Uterus (tissue), 4 donors: ENCODE data around the gene ATP6V0E1. TPM values are rescaled to one million over a fixed set of nuclear protein-coding genes. Genes with fewer than 3 reads are reported as not detected.
"Not testable (repeated sequence)": the region's sequence is repeated elsewhere in the genome, so short reads cannot be mapped to it uniquely, and the experiment has no call there.

ENCODE experiments used
- DNase-seq, 2 donors: peaks; one replicate each; pipeline ENCODE4 v3.0.0-alpha.2; 2019 to 2020
- H3K27ac ChIP-seq, 2 donors: fragments of 200-600 bp; sonication (generic); 1 replicate in 1 of 2; 2 replicates in 1 of 2; pipeline ENCODE4 v1.5.1; 2016 to 2018
- H3K27me3 ChIP-seq, 2 donors: fragments of 200-600 bp; sonication (generic); one replicate each; pipeline ENCODE4 v1.5.1; 2018 to 2019; ENCODE audit warnings: control low read depth in 1 of 2
- H3K36me3 ChIP-seq, 2 donors: fragments of 200-600 bp; sonication (generic); one replicate each; pipeline ENCODE4 v1.5.1; 2019; ENCODE audit warnings: control low read depth in 1 of 2
- H3K4me1 ChIP-seq, 2 donors: fragments of 200-600 bp; sonication (generic); one replicate each; pipeline ENCODE4 v1.5.1; 2018 to 2019; ENCODE audit warnings: control low read depth in 1 of 2
- H3K4me3 ChIP-seq, 2 donors: fragments of 200-600 bp; sonication (generic); 1 replicate in 1 of 2; 2 replicates in 1 of 2; pipeline ENCODE4 v1.5.1; 2018 to 2019; ENCODE audit warnings: mild to moderate bottlenecking in 1 of 2
- H3K9me3 ChIP-seq, 2 donors: fragments of 200-600 bp; sonication (generic); one replicate each; pipeline ENCODE4 v1.5.1; 2019; ENCODE audit warnings: control low read depth in 1 of 2
- POLR2A ChIP-seq, 2 donors: fragments of 450-650 bp; IDR thresholded peaks; one replicate each; pipeline ENCODE4 v1.6.1; 2016; ENCODE audit warnings: antibody characterized with exemption in 2 of 2, mild to moderate bottlenecking in 1 of 2, moderate library complexity in 1 of 2
- intact Hi-C: fragments of 100-400 bp; cut with DNase I; formaldehyde crosslinking; loops from one replicate; pipeline ENCODE4 v1.15.1; 2023; ENCODE audit warnings: low total_unique reads
- total RNA-seq, 4 donors: library from RNA; depleted of rRNA in 3 of 4; stranded (reverse); fragments of >200 nt in 3 of 4; gene quantifications; one replicate each; pipeline versions ENCODE4 v1.1.0 to v1.2.4, GENCODE V29; 2014 to 2023
- TF ChIP-seq, protein P1 (sequence below), 4 experiments: fragments of 200-600 bp in 2 of 4; fragments of 450-650 bp in 2 of 4; sonication (generic) in 2 of 4; IDR thresholded peaks; one replicate each; pipeline ENCODE4 v1.5.1; 2016 to 2019; ENCODE audit warnings: antibody characterized with exemption in 4 of 4, mild to moderate bottlenecking in 2 of 4, moderate library complexity in 1 of 4
- donor health status: DM: yes; HTN: yes; CAD: no.

The ATP6V0E1 gene
- total RNA-seq, 4 donors from 2014 or later: 75.6 to 159 (median 137) TPM

DNA sequence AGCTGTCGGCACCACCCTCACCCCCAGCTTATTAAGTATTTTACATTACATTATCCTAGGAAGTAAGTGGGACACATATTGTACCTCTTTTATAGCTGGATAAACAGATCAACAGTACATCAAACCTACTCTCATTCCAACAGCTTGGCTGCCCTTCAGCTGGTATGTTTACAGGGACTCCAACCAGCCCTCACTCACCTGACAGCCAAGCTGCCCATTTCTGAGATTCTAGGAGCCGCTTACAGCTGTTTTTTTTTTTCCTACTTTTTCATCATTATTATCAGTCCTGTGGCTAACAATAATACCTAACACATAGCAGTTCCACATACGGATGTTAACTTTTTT lies 59.2 kb downstream of the ATP6V0E1 start:
- DNase-seq: no peak
- Histone ChIP-seq H3K27me3 (no peaks in the 10 kb centered on the region), H3K9me3 (no peaks in the 10 kb centered on the region), H3K36me3 (no peaks in the 10 kb centered on the region), H3K27ac (no peak overlapping the region), H3K4me3 (no peak overlapping the region), H3K4me1 (no peaks in the 10 kb centered on the region)
- no peak for TF ChIP-seq POLR2A (IDR thresholded peaks at IDR 0.05)
- TF ChIP-seq, protein P1, sequence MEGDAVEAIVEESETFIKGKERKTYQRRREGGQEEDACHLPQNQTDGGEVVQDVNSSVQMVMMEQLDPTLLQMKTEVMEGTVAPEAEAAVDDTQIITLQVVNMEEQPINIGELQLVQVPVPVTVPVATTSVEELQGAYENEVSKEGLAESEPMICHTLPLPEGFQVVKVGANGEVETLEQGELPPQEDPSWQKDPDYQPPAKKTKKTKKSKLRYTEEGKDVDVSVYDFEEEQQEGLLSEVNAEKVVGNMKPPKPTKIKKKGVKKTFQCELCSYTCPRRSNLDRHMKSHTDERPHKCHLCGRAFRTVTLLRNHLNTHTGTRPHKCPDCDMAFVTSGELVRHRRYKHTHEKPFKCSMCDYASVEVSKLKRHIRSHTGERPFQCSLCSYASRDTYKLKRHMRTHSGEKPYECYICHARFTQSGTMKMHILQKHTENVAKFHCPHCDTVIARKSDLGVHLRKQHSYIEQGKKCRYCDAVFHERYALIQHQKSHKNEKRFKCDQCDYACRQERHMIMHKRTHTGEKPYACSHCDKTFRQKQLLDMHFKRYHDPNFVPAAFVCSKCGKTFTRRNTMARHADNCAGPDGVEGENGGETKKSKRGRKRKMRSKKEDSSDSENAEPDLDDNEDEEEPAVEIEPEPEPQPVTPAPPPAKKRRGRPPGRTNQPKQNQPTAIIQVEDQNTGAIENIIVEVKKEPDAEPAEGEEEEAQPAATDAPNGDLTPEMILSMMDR (IDR thresholded peaks at IDR 0.05): no peak
- intact Hi-C loops: no loop called here

DNA sequence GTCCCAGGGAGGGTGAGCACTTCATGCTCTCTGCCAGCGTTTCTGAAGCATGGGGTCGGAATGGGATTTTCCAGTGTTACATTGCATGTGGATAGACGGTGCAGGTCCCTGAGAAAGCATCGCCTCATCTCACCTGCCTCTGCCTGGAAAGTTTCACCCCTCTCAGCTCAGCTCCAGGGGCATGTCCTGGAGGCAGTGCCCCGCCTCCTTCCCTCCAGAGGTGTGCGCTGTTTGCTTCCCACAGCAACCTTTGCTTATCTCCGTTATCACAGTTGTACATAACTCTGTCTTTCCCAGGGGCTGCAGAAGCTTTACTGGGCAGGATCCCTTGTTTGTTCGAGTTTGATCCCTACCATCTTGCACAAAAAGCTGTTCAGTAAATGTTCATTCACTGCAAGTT lies 61.9 kb downstream of the ATP6V0E1 start:
- intact Hi-C loops: no loop called here
- TF ChIP-seq, protein P1 (IDR thresholded peaks at IDR 0.05): no peak
- TF ChIP-seq POLR2A (IDR thresholded peaks at IDR 0.05): no peak
- H3K27ac ChIP-seq: no peak overlapping the region
- H3K9me3 ChIP-seq: no peaks in the 10 kb centered on the region
- H3K4me1 ChIP-seq: no peaks in the 10 kb centered on the region
- no peaks in the 10 kb centered on the region for H3K27me3 ChIP-seq
- no peaks in the 10 kb centered on the region for H3K36me3 ChIP-seq
- no peak for DNase-seq
- H3K4me3 ChIP-seq: no peak overlapping the region

DNA sequence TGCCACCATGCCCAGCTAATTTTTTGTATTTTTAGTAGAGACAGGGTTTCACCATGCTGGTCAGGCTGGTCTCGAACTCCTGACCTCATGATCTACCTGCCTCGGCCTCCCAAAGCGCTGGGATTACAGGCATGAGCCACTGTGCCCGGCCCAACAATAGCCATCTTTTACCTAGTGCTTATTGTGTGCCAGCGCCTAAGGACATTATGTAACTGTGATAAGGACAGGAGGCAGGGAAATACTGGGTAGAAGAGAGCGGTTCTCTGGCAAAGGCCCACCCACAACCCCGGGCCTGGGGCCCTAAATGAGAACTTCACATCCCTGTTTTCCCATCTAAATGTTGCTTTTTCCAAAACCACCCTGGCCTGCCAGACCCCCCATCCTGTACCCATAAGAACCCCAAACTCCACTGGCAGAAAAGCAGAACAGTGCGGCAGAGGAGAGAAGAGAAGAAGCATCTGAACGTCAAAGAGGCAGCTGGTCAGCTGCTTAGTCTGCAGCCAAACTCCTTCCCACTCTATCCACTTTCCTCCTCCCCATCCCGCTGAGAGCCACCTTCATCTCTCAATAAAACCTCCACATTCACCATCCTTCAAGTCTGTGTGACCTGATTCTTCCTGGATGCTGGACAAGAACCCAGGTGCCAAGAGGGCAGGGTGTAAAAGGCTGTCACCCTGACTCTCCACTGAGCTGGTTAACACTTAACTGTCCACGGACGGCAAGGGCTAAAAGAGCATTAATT lies 63.7 kb downstream of the ATP6V0E1 start:
- H3K9me3 ChIP-seq, H3K27me3 ChIP-seq, H3K4me1 ChIP-seq, H3K4me3 ChIP-seq, H3K36me3 ChIP-seq, intact Hi-C loops, H3K27ac ChIP-seq, DNase-seq: not testable (repeated sequence)

DNA sequence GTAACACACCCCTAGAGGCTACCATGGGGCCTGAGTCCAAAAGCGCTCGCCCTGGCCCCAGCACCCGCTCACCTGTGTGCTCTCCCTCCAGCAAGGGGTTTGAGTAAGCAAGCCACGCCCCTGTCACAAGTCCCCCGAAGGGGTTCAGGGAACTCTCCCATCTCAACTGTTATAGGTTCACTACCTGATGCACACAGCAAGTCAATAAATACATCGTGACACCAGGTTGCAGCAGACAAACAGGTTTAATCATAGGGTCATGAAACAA lies 64.2 kb downstream of the ATP6V0E1 start:
- H3K9me3 ChIP-seq: no peaks in the 10 kb centered on the region
- TF ChIP-seq, protein P1 (IDR thresholded peaks at IDR 0.05): no peak
- no peak for TF ChIP-seq POLR2A (IDR thresholded peaks at IDR 0.05)
- H3K27me3 ChIP-seq: no peaks in the 10 kb centered on the region
- DNase-seq: no peak
- no peaks in the 10 kb centered on the region for H3K36me3 ChIP-seq
- intact Hi-C loops: no loop called here
- no peak overlapping the region for H3K27ac ChIP-seq
- H3K4me1 ChIP-seq: no peaks in the 10 kb centered on the region
- H3K4me3 ChIP-seq: no peak overlapping the region

DNA sequence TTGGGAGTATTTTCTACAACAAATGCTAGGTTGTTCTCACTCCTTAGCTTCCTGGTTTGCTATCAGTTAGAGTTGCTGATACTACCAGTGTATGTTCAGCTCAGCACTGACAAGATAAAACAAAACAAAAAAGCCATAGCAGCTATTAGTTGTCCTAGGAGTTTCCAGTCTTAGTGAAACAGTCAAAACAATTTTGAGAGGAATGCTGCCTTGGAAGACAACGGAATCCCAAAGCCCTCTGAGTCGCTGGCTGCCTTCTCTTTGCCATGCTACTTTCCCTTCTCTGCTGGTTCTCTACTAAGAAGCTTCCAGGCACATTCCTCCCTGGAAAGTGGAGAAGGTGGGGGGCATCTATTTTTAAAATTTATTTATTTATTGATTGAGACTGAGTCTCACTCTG lies 67.2 kb downstream of the ATP6V0E1 start:
- no peak overlapping the region for H3K27ac ChIP-seq
- no peak for DNase-seq
- no peaks in the 10 kb centered on the region for H3K9me3 ChIP-seq
- no peaks in the 10 kb centered on the region for H3K36me3 ChIP-seq
- no peaks in the 10 kb centered on the region for H3K4me1 ChIP-seq
- intact Hi-C loops: loop anchor here (10.0 kb wide), 1 partner anchor 66 kb away; the partner anchor contains the start of gene ATP6V0E1
- no peaks in the 10 kb centered on the region for H3K27me3 ChIP-seq
- TF ChIP-seq, protein P1 (IDR thresholded peaks at IDR 0.05): no peak
- TF ChIP-seq POLR2A (IDR thresholded peaks at IDR 0.05): no peak
- no peak overlapping the region for H3K4me3 ChIP-seq

DNA sequence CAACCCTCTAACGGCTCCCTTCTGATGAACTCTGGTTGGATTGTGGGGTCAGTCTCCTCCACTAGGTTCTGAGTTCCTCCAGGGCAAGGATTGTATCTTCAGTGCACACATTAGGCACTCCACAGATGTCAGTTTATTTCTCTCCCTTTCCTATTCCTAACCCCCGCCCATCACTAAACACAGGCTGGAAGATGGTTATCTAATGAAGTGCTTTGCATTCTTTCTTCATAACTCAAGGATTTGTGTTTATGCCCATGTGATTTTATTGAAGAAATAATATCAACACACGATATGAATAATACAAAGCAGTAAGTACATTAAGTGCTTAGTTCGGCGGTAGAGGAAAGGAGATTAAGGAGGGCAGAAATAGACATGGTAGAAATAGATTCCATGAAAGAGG lies 68.2 kb downstream of the ATP6V0E1 start:
- Histone ChIP-seq H3K4me1 (no peaks in the 10 kb centered on the region), H3K4me3 (no peak overlapping the region)

More for the DNA sequence above, 68.2 kb downstream of the ATP6V0E1 start:
- H3K36me3 ChIP-seq: no peaks in the 10 kb centered on the region
- no peaks in the 10 kb centered on the region for H3K9me3 ChIP-seq
- no peaks in the 10 kb centered on the region for H3K27me3 ChIP-seq
- no peak for TF ChIP-seq POLR2A (IDR thresholded peaks at IDR 0.05)
- TF ChIP-seq, protein P1 (IDR thresholded peaks at IDR 0.05): no peak
- DNase-seq: no peak
- no peak overlapping the region for H3K27ac ChIP-seq
- intact Hi-C loops: loop anchor here (10.0 kb wide), 1 partner anchor 67 kb away; the partner anchor contains the start of gene ATP6V0E1
